Middle frontal gyrus (tissue), 1 donor: Measurements from ENCODE around the gene SDK1.
"Not testable (repeated sequence)": the region's sequence is repeated elsewhere in the genome, so short reads cannot be mapped to it uniquely, and the experiment has no call there.

Source experiments
- DNase-seq: peaks from one replicate; pipeline ENCODE4 v3.0.0-alpha.2; 2015; ENCODE audit warnings: low spot score; ENCODE audit errors: extremely low spot score

The SDK1 gene

DNA sequence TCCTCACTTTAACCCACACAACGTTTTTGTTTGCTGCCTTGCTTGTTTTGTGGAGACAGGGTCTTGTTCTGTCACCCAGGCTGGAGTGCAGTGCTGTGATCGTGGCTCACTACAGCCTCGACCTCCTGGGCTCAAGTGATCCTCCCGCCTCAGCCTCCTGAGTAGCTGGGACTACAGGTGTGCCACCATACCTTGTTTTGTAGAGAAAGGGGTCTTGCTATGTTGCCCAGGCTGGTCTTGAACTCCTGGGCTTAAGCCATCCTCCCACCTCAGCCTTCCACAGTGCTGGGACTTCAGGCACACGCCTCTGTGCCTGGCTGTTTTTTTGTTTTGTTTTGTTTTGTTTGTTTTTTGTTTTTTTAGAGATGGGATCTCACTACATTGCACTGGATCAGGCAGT is 935.8 kb downstream of the SDK1 start:
- not testable (repeated sequence) for DNase-seq

DNA sequence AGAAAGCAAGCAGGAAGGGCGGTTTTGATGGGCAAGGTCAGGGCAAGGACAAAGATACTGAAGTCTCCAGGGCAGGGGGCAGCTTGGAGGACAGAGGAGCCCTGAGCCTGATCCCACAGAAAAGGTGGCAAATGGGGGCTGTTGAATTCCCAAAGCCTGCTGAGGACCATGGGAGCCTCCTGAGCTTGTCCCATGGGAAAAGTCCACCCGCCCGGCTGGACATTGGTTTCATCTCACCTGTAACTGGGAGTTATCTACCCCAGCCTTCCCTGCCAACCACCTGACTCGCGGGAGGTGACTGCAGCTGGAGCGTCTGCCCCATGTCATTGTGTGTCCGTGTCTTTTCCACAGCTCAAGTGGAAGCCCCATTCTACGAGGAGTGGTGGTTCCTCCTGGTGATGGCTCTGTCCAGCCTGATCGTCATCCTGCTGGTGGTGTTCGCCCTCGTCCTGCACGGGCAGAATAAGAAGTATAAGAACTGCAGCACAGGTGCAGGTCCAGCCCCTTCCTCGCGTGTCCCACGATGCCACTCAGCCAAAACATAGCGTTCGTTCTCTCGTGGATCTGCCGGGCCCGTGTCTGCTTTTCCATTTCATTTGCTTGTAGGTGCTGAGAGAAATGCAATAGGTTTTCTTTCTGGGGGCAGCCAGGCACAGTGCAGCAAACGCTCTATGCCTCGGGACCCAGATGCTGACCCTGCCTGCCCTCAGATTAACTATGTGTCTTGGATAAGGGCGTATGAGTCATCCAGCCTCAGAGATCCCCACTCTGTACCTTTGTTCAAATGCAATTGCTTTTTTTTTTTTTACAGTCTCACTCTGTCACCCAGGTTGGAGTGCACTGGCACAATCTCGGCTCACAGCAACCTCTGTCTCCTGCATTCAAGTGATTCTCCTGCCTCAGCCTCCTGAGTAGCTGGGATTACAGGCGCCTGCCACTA is 936.5 kb downstream of the SDK1 start:
- DNase-seq, result no peak

DNA sequence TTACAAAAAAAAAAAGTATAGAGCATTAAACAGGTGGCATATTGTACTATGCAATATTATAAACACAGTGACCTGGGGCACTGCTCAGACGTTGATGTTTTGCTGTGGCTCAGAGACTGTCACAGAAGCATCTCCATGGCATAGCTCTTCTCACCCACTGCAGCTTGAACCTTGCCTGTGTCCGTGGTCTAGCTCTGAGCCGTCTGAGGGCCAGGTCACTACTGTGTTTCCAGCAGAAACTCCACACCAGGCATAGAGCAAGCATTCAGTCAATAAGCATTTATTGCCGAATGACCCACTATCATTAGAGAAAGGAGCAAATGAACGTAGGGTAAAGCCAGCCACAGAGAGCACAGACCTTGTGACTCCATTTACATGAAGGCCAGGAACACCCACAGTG is 937.8 kb downstream of the SDK1 start:
- no peak for DNase-seq

DNA sequence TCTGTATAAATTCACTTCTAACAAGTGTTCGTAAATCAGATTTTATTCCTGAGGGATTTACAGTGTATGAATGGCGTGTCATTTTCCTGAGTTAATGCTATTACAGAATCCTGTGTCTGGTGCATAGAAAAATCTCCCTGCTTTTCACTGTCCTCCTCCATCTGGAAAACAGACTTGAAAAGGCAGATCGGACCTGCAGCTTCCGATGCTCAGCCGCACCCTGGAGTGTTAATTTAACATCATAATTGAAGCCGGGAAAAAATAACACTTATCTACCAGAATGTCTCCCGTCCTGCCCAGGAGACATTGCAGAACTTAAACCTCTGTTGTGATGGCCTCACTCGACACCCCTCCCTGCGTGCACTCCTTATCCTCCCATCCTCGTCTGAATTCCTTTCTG is 939.0 kb downstream of the SDK1 start:
- no peak for DNase-seq

DNA sequence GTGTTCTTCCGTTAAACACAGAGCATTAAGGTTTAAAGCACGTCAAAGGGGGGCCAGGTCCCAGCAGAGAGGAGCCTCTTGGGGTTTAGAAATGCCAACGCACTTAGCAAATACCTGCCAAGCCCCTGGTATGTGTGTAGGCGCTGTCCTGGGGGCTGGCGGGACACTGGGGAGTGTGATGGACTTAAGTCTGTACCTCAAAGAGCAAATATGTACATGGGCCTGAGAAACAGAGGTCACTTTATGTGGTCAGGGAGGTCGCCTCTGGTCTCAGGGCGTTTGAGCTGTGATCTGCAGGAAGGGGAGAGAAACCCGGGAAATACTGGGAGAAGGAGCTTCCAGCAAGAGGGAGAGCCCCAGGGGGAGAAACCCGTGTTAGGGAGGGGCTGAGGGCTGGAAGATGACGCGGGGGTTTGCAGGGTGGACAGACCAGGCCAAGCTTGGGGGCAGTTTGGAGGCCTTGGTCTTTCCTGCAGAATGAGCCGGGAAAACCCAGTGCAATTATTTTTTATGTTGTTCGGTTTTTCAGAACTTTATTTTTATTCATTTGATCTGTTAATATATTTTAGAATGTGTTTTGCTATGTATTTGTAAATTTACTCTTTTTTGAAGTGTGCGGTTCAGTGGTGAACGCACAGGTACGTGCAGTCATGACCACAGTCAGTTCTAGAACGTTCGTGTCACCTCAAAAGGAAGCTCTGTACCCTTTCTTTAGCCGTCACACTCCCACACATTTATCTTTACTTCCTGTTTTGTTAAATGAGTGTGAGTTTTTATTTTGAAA is 939.7 kb downstream of the SDK1 start:
- no peak for DNase-seq

DNA sequence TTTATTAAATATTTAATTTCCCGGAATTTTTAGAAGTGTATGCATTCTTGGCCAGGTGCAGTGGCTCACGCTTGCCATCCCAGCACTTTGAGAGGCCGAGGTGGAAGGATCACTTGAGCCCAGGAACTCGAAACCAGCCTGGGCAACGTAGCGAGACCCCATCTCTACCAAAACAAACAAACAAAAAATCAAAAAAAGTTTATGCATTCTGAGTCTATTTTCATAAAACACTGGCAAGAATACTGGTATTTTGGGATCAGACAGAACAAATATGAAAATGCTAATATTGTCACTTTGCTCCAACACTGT is 940.2 kb downstream of the SDK1 start:
- no peak for DNase-seq

DNA sequence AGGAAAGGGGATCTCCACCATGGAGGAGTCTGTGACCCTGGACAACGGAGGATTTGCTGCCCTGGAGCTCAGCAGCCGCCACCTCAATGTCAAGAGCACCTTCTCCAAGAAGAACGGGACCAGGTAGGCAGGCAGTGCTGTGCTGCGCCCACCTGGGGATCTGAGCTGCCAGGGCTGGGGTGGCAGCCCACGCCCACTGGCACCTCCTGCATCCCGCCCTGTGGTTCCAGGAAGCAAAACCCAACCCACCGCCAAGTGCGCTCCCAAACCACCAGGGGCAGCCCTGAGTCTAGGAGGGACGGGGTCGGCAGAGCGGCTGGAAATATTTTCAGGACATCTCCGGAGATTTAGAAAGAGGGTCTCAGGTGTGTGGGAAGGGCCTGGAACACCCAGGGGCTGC is 940.7 kb downstream of the SDK1 start:
- no peak for DNase-seq

DNA sequence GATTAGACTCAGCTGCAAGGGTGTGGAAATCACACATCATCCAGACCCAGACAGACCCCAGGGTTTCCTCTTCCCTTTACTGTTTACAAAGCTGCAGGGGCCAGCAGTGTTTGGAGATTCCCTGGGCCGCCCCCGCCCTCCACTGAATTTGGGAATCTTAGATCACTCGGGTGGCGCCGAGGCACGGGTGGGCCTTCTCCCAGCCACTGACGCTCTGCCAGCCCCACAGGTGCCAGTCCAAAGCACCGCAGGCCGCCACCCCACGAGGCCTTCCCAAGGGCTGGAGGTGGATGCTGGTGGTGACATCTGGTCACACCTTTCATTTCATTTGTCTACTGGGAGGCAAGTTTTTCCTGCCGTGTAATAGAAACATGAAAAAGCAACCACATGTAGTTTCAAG is 941.7 kb downstream of the SDK1 start:
- no peak for DNase-seq

DNA sequence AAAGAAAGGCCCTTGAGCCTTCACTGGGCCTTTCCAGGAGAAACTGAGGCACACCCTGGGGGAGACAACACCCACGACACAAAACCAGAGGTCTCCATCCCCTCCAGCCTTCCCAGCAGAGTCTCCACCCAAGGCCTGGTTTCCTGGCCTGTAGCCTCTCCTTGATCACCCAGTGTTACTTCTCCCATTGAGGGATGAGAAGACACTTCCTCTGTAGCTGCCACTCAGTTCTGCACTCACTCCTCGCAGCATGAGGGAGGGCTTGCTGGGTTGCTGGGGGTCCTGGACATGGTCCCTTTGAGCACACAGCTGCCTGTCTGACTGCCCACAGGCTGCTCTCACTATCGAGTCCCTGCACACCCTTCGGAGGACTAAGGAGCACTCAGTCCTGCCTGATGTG is 943.0 kb downstream of the SDK1 start:
- DNase-seq, result no peak

DNA sequence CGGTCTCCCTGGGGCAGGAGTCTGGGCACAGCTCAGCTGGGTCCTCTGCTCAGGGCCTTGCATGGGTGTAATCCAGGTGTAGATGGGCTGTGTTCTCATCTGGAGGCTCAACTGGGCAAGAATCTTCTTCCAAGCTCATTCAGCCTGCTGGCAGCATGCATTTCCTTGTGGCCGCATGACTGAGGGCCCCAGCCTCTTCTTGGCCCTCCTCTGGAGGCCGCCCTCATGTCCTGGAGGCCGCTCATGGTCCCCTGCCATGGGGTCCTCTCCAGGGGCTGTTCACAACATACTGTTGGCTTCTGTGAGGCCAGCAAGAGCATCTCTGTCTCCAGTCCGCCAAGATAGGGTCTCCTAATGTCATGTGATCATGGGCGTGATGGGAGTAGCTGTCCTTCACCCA is 943.6 kb downstream of the SDK1 start:
- no peak for DNase-seq

DNA sequence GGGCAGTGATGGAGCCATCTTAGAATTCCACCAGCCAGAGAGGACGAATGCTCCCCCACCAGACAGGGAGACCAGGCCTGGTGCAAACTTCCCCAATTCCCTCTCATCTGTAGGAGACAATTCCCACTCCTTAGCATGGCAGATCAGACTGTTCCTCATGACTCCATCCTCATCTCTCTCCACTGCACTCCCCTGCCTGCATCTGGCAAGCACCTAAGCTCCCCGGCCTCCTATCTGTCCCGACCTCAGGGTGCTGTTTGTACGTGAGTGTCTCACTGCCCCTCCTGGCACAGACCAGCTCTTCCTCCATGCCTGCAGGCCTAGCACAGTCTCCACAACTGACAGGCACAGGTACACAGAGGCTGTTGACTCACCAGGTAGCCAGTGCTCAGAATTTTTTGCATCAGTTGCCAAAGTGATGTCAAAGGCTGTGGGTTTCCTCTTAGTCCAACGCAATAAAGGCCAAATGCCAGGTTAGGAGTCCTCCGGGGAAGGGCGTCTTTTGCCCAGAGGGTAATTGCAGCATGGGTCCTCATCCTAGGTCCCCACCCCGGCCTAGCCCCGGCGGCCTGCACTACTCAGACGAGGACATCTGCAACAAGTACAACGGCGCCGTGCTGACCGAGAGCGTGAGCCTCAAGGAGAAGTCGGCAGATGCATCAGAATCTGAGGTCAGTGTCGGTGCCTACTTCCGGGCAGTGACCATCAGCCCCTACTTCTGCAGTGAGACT is 944.2 kb downstream of the SDK1 start:
- no peak for DNase-seq

DNA sequence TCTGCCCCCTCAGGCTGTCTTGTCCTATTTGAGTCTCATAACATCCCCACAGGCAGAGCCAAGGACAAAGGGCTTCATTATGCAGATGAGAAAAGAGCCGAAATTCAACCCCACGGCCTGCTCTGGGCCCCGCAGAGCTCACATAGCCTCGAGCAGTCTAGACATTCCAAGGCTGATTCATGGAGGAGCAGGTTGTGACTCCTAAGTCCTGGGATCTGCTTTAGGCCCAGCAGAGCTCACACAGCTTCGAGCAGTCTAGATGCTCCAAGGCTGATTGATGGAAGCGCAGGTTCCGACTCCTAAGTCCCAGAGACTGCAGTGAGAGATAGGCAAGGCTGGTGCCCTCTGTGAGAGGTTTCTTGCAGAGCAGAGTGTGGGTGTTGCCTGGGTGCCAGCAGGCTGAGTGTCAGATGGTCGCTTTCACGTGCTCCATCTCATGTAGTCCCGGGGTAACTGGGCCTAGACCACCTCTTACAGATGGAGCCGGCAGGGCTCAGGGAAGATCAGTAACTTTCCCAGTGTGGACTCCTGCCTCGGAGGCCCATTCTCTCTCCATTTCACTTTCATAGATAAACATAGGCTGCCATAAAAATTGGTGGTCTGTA is 944.9 kb downstream of the SDK1 start:
- DNase-seq, result no peak

DNA sequence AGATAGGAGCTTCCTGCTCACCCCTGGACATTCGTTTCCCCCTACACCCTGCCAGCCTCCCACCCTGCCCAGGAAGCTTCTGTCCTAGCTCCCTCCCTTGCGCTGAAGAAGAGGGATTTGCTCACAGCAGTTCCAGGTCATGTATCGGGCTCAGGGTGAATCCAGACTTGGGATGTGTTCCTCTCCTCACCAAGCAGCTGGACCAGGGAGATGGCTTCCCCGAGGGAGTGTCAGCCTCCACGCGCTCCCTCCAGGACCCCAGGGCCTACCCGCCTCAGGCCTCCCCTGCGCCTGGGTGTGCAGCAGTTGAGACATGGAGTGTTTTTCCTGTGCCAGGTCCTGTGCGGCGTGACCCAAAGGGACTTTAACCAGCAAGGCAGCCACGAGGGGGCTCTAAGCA is 945.5 kb downstream of the SDK1 start:
- no peak for DNase-seq

DNA sequence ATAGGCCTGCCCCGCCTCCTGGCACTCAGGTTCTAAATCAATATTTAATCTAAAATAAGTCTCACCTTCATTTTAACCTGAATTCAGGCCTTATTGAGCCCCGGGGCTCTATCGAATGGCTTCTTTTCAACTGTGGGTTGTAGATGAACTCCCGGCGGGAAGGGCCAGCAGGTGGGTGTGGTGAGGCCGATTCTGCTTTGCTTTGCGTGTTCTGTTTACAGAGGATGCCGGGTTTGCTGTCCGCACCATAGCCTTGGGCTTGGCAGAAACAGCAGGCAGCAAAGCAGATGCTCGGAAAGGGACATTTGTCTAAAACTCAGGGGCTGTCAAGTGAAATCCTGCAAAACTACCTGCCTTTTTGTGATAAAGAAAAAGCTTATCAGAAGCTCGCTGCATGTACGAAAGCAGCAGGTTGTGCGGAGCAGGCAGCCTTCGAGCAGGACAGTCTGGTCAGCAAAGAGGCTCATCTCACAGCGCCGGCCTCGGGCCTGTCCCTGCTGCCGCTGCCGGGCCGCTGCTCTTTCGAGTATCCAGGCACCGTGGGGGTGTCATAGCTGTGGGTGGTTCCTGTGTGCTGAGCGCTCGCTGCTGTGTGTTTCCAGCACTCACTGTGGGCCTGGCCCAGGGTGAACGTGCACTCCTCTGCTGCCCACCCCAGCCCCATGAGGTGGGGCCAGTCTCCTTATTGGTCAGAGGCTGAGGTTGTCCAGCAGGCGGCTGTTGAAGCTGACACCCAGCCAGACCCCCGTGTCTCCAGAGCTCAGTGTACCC is 946.2 kb downstream of the SDK1 start:
- DNase-seq, result peak; percentile 9

DNA sequence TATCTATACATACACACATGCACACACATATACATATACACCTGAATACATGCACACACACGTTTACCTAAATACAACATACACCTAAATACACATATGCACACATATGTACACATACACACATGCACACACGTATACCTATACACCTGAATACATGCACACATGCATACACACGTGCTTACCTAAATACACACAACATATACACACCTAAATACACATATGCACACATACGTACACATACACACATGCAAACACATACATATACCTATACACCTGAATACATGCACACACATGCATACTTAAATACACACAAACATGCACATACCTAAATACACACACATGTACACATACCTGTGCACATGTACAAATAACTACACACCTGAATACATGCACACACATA is 947.2 kb downstream of the SDK1 start:
- no peak for DNase-seq

DNA sequence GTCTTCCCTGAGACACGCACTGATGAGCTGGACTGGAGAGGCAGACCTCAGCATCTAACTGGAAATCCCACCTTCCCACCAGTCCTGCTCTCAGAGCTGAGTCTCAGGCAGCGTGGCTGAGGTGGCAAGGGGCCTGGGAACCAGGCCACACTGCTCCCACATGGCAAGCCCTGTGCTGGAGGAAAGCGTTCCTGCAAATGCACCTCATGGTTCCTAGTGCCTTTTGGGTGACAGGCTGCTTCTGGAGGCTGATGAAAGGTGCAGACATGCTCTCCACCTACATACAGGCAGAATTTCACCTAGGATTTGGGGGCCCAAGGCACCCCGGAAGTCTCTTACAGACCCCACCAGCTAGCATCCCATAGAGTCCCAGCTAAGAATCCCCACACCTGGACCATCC is 948.2 kb downstream of the SDK1 start:
- no peak for DNase-seq

DNA sequence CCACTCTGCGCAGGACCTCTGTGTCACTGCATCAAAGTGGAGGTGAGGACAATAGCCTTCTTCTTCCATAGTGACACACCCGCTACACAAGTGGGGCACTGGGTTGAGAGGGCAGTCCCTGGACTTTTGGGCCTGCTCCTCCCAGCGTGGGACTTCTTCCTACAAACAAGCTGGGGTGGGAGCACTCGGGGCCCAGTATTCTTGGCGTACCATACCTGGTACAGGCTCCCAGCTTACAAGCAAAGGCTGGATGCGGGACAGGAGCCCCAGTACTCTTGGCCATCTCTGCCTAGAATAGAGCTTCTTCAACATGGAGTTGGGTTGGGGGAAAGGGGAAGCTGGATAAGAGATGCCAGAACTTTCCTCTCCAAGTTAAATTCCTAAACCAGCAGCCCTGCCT is 954.3 kb downstream of the SDK1 start:
- DNase-seq, result no peak

DNA sequence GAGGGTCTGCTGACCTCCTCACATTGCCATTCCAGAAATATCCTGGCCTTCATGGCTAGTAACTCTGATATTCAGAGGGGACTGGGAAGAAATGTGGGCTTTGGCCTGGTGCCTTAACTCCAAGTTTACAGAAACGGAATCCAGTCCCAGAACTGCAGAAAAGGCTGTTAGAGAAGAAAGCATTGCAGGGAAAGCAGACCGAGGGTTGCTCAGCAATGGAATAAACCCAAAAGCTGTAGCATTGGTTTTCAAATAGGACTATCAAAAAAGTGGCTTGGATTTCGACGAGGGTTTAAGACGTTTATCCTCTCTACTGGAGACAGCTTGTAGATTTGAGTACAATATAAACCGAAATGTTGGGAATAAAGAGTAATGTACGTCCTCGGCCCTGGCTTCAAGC is 955.2 kb downstream of the SDK1 start:
- no peak for DNase-seq

DNA sequence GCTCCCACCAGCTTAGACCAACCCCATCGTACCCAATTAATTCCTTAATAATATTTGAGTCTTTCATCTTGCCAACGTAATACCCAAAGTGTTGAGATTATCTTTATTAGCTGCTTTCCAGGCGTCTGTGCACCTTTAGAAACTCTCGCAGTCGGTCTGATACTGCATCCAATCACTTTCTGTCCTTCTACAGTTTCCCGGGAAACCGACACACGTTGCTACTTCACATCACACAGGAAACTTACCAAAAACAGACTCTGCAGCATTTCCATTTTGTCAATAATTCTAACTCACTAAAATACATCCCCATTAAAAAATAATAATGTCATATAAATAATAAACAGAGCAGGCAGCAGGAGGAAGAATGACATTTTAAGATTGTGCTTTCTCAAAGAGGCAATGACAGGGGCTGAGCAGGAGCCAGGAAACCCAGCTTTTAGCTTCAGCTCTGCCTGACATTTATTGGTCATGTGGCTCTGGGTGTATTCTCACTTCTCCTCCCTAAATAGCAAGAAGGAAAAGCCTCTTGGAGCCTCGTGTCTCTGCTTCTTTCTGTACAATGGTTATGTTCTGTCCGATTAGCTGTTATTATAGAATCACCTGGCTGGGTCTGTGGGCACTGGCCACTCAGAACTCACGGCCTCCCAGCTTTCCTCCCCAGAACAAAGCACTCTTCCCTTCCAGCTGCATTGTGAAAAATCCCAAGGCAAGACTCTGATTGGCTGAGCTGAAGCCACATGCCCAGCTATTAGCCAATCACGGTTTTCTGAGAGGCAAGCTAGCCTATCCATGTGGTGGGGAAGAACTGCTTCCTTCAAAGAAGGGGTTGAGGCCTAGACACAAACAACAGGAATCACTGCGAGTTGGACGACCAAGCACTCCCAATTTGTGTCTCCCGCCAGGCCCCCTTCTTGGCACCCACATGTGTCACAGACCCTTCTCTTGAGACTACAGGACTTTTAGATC is 956.4 kb downstream of the SDK1 start:
- peak; percentile 21 for DNase-seq

DNA sequence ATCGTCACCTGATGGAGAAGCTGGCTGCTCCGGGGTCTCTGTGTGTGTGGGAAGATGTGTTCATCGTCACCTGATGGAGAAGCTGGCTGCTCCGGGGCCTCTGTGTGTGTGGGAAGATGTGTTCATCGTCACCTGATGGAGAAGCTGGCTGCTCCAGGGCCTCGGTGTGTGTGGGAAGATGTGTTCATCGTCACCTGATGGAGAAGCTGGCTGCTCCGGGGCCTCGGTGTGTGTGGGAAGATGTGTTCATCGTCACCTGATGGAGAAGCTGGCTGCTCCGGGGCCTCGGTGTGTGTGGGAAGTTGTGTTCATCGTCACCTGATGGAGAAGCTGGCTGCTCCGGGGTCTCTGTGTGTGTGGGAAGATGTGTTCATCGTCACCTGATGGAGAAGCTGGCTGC is 959.1 kb downstream of the SDK1 start:
- DNase-seq, result not testable (repeated sequence)
